Loucy (cell line): ENCODE measurements around the gene ZSWIM1.

Experiments used
- EZH2phosphoT487 ChIP-seq: fragments of 200-600 bp; IDR thresholded peaks from 2 replicates; pipeline ENCODE4 v1.6.1; 2018; ENCODE audit warnings: antibody characterized with exemption, mild to moderate bottlenecking, moderate library complexity, borderline replicate concordance
- TF ChIP-seq, protein P1 (sequence below): fragments of 200-600 bp; sonication (generic); conservative IDR thresholded peaks from 2 replicates; pipeline ENCODE4 v1.5.1; 2014; ENCODE audit warnings: mild to moderate bottlenecking, antibody characterized with exemption, low read length

DNA sequence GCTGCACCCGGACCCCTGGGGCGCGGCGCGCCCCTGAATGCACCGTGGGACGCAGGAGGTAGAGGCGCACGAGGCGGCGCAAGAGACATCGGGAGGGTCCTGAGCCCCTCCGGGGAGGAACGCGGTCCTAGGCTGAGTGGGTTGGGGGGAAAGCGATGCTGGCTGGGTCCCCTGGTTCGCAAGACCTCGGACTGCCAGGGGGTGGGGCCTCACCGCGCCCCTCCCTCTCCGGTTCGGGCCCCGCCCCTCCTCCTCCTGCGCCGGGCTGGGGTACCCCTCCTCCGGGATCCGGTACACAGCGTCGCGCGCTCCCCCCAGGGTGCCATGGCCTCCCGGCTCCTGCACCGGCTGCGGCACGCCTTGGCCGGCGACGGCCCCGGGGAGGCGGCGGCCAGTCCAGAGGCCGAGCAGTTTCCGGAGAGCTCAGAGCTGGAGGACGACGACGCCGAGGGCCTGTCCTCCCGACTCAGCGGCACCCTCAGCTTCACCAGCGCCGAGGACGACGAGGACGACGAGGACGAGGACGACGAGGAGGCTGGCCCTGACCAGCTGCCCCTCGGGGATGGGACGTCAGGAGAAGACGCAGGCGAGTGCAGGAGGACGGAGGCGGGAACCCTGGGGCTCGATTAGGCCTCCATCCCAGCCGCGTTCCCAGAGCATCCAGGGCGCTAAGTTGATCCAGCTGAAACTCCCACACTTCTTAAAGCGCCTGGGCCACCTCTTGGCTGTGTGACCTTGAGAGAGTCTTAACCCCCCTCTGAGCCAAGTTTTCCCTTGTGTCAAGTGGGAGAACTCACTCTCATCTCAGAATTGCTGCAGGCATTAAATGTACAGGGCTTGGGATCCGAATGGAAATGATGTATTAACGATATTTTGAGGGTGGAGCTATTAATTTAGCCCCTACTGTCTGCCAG is 46.9 kb upstream of the ZSWIM1 start:
- TF ChIP-seq, protein P1, sequence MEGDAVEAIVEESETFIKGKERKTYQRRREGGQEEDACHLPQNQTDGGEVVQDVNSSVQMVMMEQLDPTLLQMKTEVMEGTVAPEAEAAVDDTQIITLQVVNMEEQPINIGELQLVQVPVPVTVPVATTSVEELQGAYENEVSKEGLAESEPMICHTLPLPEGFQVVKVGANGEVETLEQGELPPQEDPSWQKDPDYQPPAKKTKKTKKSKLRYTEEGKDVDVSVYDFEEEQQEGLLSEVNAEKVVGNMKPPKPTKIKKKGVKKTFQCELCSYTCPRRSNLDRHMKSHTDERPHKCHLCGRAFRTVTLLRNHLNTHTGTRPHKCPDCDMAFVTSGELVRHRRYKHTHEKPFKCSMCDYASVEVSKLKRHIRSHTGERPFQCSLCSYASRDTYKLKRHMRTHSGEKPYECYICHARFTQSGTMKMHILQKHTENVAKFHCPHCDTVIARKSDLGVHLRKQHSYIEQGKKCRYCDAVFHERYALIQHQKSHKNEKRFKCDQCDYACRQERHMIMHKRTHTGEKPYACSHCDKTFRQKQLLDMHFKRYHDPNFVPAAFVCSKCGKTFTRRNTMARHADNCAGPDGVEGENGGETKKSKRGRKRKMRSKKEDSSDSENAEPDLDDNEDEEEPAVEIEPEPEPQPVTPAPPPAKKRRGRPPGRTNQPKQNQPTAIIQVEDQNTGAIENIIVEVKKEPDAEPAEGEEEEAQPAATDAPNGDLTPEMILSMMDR, result no peak
- no peak for TF ChIP-seq EZH2phosphoT487
